Heart left ventricle (tissue), 13 donors: ENCODE data around the gene LTO1.

ENCODE experiments used
- POLR2A ChIP-seq, 2 donors: fragments of 450-650 bp; IDR thresholded peaks; one replicate each; pipeline ENCODE4 v1.6.1; 2017; ENCODE audit warnings: antibody characterized with exemption in 2 of 2, mild to moderate bottlenecking in 2 of 2, moderate library complexity in 2 of 2
- TF ChIP-seq, protein P1 (sequence below), 12 donors: fragments of 200-600 bp; sonication (generic) in 4 of 12; IDR thresholded peaks; one replicate each; pipeline versions ENCODE4 v1.5.0 to v1.8.0; 2018 to 2022; ENCODE audit warnings: antibody characterized with exemption in 12 of 12, mild to moderate bottlenecking in 5 of 12
- donor health status: ischemic (EF 13 %, LVEDD 7.1; RV severe dilation, severe dysfunction).
- donor health status: DM: no; HTN: yes; CAD: no.
- donor health status: DM: no; HTN: no; CAD: no.
- donor health status: ischemic (EF 25% LVEDD 6.9; RV normal size, moderate dysfunction).
- donor health status: ischemic (EF 25% LVEDD 5.7; RV mildly dilated, moderate dysfunction).
- donor health status: ischemic (EF 35%, LVEDD 5.7; RV mildly dilated, moderate dysfunction).
- donor health status: nonischemic (EF 11% LVEDD 7.7; RV severe dilation, severe dysfunction).
- donor health status: DM: yes; HTN: yes; CAD: no.
- donor health status: PGD.
- donor health status: ischemic (EF 29% LVEDD 5.4; RV normal size, mild dysfunction).
- donor health status: nonischemic (EF 23%, LVEDD 6.1; RV moderate dilation, normal function).

DNA sequence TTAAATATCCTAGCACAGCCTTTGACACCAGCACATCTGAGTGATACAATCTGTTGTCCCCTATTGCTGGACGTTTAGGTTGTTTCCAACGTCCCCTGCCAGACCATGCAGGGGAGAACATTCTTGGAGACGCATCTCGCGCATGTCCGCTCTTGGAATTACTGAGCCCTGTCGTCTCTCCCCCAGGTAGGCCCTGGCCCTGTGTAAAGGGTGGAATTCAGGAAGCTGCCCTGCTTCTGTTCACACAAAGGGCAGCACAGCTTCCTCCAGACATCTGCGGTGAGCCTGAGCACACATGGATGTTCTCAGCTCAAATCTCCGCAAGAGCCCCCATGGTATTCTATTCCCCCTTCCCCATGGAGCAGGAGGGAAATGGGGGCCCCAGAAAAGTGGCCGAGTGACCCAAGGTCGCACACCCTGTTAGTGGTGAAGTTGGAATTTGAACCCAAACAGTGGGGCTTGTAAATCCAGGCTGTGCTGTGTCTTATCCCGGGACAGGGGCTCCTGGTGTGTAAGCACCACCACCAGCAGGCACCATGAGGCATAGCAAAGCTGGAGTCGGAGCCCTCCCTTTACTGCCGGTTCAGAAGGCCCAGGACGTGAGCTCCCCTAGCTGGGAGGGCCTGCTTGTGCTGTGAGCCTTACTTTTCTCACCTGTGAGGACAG, 33.7 kb upstream of the LTO1 start:
- no peak for TF ChIP-seq POLR2A (IDR thresholded peaks at IDR 0.05)
- TF ChIP-seq, protein P1, sequence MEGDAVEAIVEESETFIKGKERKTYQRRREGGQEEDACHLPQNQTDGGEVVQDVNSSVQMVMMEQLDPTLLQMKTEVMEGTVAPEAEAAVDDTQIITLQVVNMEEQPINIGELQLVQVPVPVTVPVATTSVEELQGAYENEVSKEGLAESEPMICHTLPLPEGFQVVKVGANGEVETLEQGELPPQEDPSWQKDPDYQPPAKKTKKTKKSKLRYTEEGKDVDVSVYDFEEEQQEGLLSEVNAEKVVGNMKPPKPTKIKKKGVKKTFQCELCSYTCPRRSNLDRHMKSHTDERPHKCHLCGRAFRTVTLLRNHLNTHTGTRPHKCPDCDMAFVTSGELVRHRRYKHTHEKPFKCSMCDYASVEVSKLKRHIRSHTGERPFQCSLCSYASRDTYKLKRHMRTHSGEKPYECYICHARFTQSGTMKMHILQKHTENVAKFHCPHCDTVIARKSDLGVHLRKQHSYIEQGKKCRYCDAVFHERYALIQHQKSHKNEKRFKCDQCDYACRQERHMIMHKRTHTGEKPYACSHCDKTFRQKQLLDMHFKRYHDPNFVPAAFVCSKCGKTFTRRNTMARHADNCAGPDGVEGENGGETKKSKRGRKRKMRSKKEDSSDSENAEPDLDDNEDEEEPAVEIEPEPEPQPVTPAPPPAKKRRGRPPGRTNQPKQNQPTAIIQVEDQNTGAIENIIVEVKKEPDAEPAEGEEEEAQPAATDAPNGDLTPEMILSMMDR (IDR thresholded peaks at IDR 0.05): no peak
